GM21576 (cell line): ENCODE data around the gene HPS4.
"Not testable (repeated sequence)": the region's sequence is repeated elsewhere in the genome, so short reads cannot be mapped to it uniquely, and the experiment has no call there.

Experiments
- ATAC-seq: cut with Tn5 transposase; IDR thresholded peaks from one replicate; pipeline ENCODE4 v1.9.1; 2021; ENCODE audit warnings: mild to moderate bottlenecking, moderate library complexity; ENCODE audit not compliant: unreplicated experiment

The HPS4 gene

DNA sequence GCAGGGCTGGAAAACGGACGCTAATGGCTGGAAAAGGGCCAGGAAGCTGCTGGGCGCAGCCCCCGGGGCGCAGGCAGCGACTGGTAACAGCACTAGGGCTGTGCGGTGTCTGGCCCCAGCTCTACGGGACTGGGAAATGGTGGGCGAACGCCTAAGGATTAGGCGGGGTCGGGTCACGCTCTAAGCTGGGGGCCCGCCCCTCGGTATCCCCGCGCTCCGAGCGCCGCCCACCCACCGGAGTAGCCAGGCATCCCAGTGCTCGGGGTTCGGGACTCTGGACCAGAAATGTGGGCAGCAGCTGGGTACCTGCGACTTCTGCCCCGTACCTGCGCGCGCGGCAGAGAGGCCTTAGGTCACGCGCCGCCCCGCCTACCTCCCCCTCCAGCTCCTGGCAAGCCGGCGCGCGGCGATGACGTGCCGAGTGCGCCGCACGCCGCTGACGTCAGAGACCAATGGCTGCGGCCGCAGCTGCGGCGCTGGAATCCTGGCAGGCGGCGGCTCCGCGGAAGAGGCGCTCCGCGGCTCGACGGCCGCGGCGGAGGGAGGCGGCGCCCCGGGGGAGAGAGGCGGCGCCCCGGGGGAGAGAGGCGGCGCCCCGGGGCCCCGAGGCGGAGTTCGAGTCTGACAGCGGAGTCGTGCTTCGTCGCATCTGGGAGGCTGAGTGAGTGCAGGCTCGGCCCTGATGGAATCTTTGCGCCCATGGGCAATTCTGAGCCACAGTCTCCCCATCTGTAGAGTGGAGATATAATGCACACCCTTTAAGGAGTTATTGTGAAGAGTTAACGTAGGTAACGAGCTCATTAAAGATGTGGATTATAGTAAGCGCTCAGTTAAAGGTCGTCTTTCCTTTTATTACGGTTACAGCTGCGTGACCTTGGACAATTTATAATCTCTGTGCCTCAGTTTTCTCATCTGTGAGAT, at the start of gene HPS4, which contains the start of gene SRRD:
Gene HPS4, minus strand, starts transcription at position 345 of the 921 bp plus-strand sequence. CDS start 2,021 bp downstream, outside the sequence.
Gene SRRD, plus strand, starts transcription at position 439 of the 921 bp plus-strand sequence. Its CDS starts 14 bp downstream, at position 453.
- peak; percentile 52 for ATAC-seq

DNA sequence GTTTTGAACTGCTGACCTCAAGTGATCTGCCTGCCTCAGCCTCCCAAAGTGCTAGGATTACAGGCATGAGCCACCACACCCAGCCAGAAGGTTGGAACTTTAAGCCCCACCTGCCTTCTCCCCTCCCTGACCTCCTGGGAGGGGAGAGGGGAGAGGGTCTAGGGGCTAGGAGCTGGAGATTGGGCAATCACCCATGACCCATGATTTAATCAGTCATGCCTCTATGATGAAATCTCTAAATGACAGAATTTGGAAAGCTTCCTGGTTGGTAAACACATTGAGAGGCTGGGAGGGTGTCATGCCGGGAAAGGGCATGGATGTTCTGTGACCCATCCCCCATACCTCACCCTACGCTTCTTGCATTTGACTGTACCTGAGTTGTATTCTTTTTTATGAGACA, 45.8 kb upstream of the HPS4 start:
- no peak for ATAC-seq

DNA sequence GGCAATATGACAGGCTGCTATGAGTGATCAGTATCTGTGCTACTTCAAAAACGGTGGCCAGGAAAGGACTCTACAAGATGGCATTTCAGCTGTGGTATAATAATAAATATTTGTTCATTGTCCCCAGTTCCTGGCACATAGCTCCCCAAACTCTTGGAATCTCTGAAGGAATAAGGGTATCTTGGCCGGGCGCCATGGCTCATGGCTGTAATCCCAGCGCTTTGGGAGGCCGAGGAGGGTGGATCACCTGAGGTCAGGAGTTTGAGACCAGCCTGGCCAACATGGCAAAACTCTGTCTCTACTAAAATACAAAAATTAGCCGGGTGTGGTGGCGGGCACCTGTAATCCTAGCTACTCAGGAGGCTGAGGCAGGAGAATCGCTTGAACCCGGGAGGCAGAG, 44.9 kb upstream of the HPS4 start:
- ATAC-seq, result not testable (repeated sequence)

DNA sequence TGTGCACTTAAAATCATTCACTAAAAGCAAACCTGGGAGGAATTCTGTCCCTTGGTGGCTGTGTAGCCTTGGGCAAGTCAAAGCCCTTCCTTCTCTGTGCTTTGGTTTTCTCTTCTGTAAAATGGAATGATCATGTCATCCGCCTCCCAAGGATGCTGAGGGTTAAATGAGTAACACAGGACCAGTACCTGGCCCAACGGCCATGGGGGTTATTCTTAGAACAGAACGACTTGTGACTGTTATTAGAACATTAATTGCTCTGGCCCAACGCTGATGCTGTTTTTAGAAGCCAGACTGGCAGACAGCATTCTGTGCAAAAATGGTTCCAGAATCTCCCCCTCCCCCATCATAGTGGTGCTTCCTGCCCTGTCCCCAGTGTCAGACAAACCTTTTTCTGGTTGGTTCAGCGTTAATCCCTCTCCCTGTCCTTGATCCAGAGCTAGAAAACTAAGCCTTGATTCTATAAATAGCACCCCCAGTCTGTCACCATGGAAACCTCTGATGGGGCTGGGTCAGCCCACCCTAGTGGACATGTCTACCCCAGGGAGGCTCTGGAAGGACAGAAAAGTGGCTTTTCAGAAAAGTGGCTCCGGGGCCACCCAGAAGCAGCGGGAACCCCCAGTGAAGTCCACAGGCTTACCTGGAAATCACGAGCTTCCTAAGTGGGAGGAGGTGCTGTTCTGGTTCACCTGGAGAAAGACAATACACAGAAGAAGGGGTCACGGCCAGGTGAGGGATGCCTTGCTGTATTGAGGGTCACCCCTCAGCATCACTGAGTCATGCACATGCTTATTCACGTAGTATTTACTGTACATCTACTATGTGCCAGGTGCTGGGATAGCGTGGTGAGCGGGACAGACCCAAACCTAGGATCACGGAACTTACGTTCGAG, 44.2 kb upstream of the HPS4 start:
- ATAC-seq, result no peak

DNA sequence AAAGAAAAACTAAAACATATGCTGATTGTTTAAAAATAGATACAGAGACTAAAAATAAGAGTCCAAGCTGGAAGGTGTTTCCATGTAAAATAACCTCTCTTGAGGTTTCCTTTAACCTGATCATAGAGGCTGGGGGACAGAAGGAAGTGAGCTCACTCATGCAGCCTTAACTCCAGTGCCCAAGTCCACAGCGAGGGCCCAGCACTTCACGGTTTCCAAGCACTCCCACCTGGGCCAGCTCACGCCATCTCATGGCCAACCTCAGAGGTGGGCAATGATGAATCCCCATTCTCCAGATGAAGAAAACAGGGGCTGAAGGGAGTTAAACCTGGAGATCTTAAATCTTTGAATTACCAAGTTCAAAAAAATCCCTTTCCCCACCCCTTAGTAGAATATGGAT, 43.6 kb upstream of the HPS4 start:
- ATAC-seq, result no peak

DNA sequence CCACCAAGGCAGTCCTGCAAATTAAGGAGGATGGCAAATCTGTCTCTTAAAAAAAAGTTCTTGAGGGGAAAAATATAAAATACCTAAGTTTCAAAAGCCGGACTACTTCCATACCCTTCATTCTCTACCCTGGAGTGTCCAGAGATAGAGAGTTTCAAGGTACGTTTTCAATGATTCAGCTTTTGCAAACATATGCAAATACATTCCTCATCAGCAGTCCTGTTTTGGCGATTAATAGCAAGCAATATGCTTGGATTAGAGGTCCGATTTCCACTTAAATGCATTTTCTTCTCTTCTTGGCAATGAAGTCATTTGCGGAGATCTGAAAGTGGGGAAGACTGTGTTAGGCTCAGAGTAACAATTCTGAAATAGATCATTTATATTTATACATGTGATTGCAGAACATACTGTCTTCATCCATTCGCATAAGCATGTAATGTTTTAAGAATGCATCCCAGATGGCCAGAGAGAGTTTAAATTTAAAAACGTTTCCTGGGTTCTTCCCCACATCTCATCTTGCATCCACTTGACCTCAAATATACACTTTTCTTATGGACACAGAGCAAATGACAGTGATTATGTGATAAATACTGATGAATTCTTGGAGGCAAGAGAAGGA, 42.5 kb upstream of the HPS4 start:
- no peak for ATAC-seq

DNA sequence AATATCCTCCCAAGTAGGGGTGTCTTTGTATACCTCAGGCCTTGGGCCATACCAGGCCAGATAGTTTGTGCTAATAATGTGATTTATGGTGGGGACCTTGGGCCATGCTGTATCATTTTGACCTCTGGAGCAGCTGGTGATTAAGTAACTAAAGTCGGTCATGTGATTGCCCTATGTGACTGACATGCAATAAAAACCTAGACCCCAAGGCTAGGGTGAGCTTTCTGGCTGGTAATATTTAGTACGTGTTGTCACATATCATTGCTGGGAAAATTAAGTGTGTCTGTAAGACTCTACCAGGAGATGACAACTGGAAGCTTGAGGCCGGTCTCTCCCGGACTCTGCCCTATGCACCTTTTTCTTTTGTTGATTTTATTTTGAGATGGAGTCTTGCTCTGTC, 41.3 kb upstream of the HPS4 start:
- ATAC-seq, result no peak

DNA sequence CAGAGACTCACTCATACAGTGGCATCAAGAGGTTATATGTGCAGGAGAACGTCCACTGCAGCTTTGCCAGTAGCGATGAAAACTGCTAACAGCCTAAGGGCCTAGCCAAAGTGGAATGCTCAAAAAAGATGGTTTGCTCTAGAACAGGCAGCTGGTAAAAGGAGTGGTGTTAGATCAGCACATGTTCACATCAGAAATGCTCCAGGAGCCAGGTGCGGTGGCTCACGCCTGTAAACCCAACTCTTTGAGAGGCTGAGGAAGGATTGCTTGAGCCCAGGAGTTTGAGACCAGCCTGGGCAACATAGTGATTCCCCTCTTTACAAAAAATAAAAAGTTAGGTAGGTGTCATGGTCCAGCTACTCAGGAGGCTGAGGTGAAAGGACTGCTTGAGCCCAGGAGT, 39.0 kb upstream of the HPS4 start:
- ATAC-seq, result no peak

DNA sequence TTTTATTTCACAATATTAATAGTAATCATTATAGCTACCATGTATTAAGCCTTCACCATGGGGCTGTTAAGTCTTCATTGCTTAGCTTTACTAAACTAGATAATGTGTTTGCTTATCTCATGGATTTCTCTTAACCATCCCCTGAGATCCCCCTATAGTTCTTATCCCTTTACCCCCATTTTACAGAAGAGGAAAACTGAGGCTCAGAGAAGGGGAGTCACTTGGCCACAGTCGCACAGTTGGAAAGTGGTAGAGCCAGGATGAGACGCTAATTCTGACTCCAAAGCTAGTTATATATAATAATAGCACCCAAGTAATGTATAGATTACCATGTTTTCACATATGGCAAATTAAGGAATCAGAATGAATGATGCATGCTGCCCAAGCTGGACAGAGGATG, 38.4 kb upstream of the HPS4 start:
- ATAC-seq, result no peak

DNA sequence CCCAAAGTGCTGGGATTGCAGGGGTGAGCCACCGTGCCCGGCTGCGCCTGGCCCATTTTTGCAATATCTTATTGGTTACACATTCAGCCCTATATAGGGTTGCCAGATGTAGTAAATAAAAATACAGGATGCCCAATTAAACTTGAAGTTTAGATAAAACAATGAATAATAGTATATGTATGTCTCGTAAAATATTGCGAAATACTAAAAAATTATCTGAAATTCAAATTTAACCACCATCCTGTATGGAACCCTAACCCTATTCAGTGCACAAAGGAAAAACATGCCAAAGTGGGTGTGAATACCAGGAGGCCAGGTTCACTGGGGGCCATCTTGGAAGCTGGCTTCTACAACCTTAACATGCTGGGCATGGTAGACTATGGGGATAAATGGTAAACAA, 33.8 kb upstream of the HPS4 start:
- no peak for ATAC-seq

DNA sequence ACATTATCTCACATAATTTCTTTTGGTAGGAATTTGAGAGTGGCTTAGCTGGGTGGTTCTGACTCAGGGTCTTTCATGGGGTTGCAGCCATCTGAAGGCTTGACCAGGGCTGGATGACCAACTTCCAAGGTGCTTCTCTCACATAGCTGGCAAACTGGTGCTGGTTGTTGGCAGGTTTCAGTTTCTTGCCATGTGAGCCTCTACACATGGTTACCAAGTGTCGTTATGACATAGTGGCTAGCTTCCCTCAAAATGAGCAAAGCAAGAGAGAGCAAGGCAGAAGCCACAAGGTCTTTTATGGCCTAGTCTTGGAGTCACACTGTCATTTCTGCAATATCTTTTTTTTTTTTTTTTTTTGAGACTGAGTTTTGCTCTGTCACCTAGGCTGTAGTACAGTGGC, 32.9 kb upstream of the HPS4 start:
- ATAC-seq, result no peak

DNA sequence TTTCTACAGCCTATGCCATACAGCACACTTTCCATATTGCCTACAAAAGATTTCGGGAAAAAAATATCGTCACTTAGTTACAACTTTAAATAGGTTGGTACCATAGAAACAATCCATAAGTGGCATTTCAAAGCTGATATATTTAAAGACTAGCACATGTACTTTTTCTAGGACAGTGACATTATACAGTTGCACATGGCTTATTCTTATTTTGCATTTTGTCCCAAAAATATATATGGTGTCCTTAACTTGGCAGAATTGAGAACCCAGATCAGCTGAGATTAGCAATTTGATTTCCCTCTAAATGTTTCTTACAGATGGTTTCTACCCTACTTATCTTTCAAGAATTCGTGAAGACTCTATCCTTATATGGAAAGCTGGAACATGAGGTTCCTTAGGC, 32.3 kb upstream of the HPS4 start:
- no peak for ATAC-seq

DNA sequence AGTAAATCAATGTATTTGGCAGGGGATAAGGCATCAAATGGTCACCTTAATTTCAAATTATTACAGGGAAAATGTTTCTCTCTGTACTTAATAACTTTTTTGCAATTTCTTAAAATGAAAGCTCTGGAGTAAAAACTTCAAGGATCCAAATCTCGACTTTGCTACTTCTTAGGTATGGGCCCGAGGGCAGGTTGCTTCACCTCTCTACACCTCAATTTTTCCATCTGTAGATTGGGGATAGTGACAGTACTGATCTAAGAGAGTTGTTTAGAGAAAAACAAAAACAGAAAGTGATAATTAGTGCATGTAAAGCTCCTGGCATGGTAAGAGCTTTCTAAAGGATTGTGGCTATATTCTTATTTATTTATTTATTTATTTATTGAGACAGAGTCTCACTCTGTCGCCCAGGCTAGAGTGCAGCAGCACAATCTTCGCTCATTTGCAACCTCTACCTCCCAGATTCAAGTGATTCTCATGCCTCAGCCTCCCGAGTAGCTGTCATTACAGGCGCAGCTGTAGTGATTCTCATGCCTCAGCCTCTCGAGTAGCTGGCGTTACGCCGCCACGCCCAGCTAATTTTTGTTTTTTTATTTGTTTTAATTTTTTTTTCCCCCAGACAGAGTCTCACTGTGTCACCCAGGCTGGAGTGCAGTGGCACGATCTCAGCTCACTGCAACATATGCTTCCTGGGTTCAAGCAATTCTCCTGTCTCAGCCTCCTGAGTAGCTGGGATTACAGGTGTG, 31.0 kb upstream of the HPS4 start:
- no peak for ATAC-seq

DNA sequence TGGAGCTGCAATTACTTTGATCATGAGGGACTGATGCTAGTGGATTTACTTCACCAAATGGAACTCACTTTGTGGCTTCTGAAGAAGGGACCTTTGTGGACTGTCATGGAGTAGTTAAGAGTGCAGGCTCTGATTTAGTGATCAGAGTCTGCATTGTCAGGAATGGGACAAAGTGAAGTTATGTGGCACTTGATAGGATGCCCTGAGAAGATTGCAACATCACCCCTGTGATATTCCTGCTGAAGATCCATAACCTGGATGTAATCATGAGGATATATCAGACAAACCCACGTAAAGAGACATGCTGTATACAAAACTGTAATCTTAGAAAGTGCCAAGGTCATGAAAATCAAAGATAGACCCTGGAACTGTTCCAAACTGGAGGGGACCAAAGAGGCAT, 30.3 kb upstream of the HPS4 start:
- no peak for ATAC-seq

DNA sequence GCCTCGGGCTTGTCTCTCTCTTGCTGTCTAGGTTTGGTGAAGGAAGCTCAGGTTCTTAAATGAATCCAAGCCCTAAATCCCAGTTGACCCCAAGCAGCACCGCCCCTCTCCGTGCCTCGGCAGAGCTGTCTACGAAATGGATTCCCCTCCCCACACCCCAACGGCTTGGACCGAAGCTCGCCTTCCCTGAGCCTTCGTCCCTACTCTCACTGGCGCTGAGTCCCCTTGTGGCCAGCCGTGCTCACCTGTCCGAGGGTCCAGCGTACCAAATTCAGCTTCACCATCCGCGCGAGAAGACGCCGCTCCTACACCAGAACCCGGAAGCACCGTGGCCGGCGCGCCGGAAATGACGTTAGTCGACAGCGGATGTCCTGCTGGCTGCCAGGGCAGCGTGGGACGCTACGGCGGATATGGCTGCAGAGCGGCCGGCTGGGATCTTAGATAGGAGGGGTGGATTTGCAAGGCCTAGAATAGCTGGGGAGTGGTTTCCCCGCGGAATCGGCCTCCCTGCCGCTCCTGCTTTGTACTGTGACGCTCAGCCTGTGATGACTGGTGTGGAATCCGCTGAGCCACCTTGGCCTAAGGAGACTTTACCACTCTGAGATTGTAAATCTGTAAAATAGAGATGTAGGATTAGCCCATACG, 28.7 kb upstream of the HPS4 start, which contains the start of gene TFIP11:
Gene TFIP11, minus strand, starts transcription at position 325 of the 645 bp plus-strand sequence. CDS start 2,201 bp downstream, outside the sequence.
- peak; percentile 90 for ATAC-seq

DNA sequence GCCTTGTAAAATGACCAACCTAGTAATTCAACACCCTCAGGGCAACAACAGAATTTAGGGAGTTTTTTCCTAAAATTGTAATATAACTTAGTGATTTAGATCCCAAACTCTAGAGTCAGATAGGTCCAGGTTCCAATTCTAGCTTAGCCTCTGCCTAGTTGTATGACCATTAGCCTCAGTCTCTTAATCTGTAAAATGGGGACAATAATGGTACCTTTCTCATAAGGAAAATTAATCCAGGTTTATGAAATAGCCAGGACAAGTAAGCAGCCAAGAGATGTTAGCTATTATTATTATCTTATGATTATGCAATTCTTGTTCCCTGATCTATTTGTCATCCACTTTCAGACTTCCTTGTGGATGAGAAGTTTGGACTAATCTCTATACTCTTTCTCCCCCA, 24.6 kb upstream of the HPS4 start:
- no peak for ATAC-seq

DNA sequence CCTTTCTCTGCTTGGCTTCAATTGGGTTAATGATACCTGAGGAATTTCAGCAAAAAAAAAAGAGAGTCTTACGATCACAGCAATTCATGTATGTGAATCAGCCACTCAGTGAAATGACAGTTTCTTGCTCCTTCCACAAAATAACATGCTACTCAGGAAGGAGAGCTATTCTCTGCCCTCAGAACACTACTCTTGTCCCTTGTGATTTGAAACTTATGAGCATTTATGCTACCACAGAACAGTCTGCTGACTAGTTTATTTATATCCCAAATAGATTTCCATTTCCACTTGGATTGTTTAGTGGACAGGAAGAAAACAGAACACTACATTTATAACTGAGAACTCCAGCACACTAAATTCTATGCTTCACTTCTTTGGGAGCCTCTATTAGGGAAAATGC, 20.2 kb upstream of the HPS4 start:
- no peak for ATAC-seq

DNA sequence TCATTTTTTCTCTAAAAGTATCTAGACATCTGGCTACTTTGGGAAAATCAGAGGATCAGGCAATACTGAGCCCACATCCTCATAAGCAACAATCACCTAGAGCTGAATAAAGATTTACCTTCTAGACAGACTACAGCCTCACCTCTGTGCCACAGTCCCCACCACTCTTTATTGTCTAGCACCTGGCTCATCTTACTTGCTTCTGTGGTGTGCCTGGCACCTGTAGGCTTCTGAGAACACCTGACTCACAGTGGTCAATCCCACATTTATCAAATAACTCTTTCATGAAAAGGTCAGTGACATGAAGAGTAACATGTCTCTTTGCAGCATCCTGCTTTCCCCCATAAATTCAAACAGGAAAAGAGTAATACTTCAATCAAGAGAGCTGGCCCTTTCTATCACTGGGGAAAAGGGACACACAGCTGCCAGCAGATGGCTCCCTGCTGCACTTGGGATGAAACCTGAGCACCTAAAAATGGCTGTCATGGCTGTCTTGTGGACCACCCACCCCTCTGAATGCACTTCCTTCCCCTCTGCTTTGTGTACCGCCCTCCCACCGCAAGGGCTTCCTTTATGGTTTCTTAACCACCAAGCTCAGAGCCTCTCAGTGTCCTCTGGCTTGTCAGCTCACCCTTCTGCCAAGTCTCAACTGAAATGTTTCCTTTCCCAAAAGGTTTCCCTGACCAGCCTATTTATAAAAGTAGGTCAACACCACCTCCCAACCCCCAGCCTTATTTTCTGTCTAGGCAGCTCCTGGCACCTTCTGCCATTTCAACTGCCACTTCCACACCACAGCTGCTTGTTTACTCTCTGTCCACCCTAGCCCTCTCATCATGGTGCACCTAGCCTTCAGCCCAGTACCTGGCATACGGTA, 19.3 kb upstream of the HPS4 start:
- ATAC-seq, result no peak

DNA sequence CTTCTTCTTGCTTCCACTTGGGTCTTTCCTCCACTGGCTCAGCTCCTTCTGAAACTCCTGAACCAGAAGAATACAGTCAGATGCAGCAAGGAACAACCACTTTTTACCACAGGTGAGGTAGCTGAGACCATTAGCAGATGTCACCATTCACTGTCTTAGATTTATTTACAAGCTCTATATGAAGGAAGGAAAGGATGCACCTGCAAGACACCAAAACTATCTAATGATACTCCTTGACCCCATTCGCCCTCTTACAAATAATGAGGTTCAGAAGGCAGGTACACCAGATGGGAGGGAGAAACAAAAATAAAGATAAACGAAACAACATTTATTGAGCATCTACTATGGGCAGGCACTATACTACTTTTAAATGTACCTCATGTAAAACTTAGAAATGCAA, 18.4 kb upstream of the HPS4 start:
- no peak for ATAC-seq
